DND-41 (cell line): ENCODE data around the gene TTC12.

Experiments used
- CTCF ChIP-seq: IDR thresholded peaks from 2 replicates; pipeline ENCODE4 v1.5.1; 2012; ENCODE audit warnings: borderline replicate concordance, low read length, moderate library complexity, mild to moderate bottlenecking; ENCODE audit not compliant: poor library complexity, severe bottlenecking; ENCODE audit errors: extremely low read depth
- EZH2 ChIP-seq: IDR thresholded peaks from 3 replicates; pipeline ENCODE4 v1.6.1; 2012; ENCODE audit warnings: borderline replicate concordance, low read depth, mild to moderate bottlenecking, moderate library complexity, low read length, inconsistent platforms; ENCODE audit not compliant: severe bottlenecking

GRCh38 chr11:113351068-113351450, 36.7 kb downstream of the TTC12 start:
- no peak for TF ChIP-seq CTCF
- no peak for TF ChIP-seq EZH2
